ENCODE results near the gene PARM1.

DNA sequence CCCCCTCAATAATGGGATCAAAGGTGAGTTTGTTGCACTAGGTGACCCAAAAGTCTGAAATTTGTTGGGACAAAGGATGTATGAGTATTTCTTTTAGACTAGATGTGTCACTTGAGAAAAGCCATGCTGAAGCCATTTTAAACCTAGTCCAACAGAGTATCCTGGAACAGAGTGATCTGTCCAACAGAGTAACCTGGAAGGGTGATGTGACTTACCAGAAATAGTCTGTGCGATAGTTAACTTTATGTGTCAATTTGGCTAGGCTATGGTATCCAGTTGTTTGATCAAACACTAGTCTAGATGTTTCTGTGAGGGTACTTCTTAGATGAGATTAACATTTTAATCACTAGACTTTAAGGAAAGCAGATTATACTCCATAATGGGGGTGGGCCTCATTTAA, 154.5 kb downstream of the PARM1 start:
- TF ChIP-seq POLR2A (IDR thresholded peaks at IDR 0.05; ENCODE audit: low read depth, low read length) (no peak), POLR2AphosphoS5 (IDR thresholded peaks at IDR 0.05; ENCODE audit: low read depth, low read length) (no peak)

Data from GM12892 (cell line).